ENCODE results near the gene RAPGEF5. TPM values are rescaled to one million over a fixed set of nuclear protein-coding genes. Genes with fewer than 3 reads are reported as not detected.

Gene RAPGEF5
- total RNA-seq, 2 donors from 2014 or later = 0.26 to 0.56 TPM

- no peak overlapping the region for H3K4me3 Mint-ChIP-seq
- H3K27ac Mint-ChIP-seq = no peak overlapping the region
- no peaks in the 10 kb centered on the region for H3K4me1 Mint-ChIP-seq
- H3K27me3 Mint-ChIP-seq = peaks cover 13% of the 10 kb centered on the region
- no peaks in the 10 kb centered on the region for H3K9me3 Mint-ChIP-seq
- no peaks in the 10 kb centered on the region for H3K36me3 Mint-ChIP-seq (ENCODE audit: low read depth)
- no peak for ATAC-seq (replicated peaks)
These were observed 32.9 kb upstream of the RAPGEF5 start for GRCh38 chr7:22389892-22390291.

GRCh38 chr7:22387583-22387982, 30.6 kb upstream of the RAPGEF5 start:
- Mint-ChIP-seq H3K36me3 (ENCODE audit: low read depth) (no peaks in the 10 kb centered on the region), H3K4me1 (no peaks in the 10 kb centered on the region), H3K27me3 (peaks cover 5% of the 10 kb centered on the region), H3K9me3 (no peaks in the 10 kb centered on the region), H3K4me3 (no peak overlapping the region), H3K27ac (no peak overlapping the region)
- no peak for ATAC-seq (replicated peaks)

GRCh38 chr7:22386865-22387264, 29.9 kb upstream of the RAPGEF5 start:
- Mint-ChIP-seq H3K27ac (no peak overlapping the region), H3K36me3 (ENCODE audit: low read depth) (no peaks in the 10 kb centered on the region), H3K4me1 (no peaks in the 10 kb centered on the region), H3K27me3 (peaks cover 7% of the 10 kb centered on the region), H3K9me3 (no peaks in the 10 kb centered on the region), H3K4me3 (no peak overlapping the region)
- no peak for ATAC-seq (replicated peaks)

- Mint-ChIP-seq H3K36me3 (ENCODE audit: low read depth) (no peaks in the 10 kb centered on the region), H3K27ac (no peak overlapping the region), H3K4me3 (no peak overlapping the region), H3K27me3 (peaks cover 7% of the 10 kb centered on the region), H3K9me3 (no peaks in the 10 kb centered on the region), H3K4me1 (no peaks in the 10 kb centered on the region)
- no peak for ATAC-seq (replicated peaks)
These were observed 29.4 kb upstream of the RAPGEF5 start for GRCh38 chr7:22386206-22386858.

GRCh38 chr7:22385326-22385725, 28.4 kb upstream of the RAPGEF5 start:
- H3K9me3 Mint-ChIP-seq = no peaks in the 10 kb centered on the region
- ATAC-seq (replicated peaks) = no peak
- no peak overlapping the region for H3K27ac Mint-ChIP-seq
- peaks cover 10% of the 10 kb centered on the region for H3K27me3 Mint-ChIP-seq
- no peak overlapping the region for H3K4me3 Mint-ChIP-seq
- no peaks in the 10 kb centered on the region for H3K4me1 Mint-ChIP-seq
- no peaks in the 10 kb centered on the region for H3K36me3 Mint-ChIP-seq (ENCODE audit: low read depth)

GRCh38 chr7:22380333-22380732, 23.4 kb upstream of the RAPGEF5 start:
- ATAC-seq (replicated peaks) = no peak
- Mint-ChIP-seq H3K27me3 (peaks cover 15% of the 10 kb centered on the region), H3K9me3 (no peaks in the 10 kb centered on the region), H3K4me1 (no peaks in the 10 kb centered on the region), H3K27ac (no peak overlapping the region), H3K4me3 (no peak overlapping the region), H3K36me3 (ENCODE audit: low read depth) (no peaks in the 10 kb centered on the region)

- Mint-ChIP-seq H3K4me3 (no peak overlapping the region), H3K9me3 (no peaks in the 10 kb centered on the region), H3K27me3 (peaks cover 15% of the 10 kb centered on the region), H3K36me3 (ENCODE audit: low read depth) (no peaks in the 10 kb centered on the region), H3K4me1 (no peaks in the 10 kb centered on the region), H3K27ac (no peak overlapping the region)
- ATAC-seq (replicated peaks) = no peak
These were observed 21.4 kb upstream of the RAPGEF5 start for GRCh38 chr7:22378199-22378980.

- no peaks in the 10 kb centered on the region for H3K36me3 Mint-ChIP-seq (ENCODE audit: low read depth)
- no peak for ATAC-seq (replicated peaks)
- H3K4me3 Mint-ChIP-seq = no peak overlapping the region
- H3K27ac Mint-ChIP-seq = no peak overlapping the region
- H3K4me1 Mint-ChIP-seq = no peaks in the 10 kb centered on the region
- peaks cover 15% of the 10 kb centered on the region for H3K27me3 Mint-ChIP-seq
- no peaks in the 10 kb centered on the region for H3K9me3 Mint-ChIP-seq
These were observed 20.7 kb upstream of the RAPGEF5 start for GRCh38 chr7:22377703-22378102.

- Mint-ChIP-seq H3K4me3 (no peak overlapping the region), H3K36me3 (ENCODE audit: low read depth) (no peaks in the 10 kb centered on the region), H3K27ac (no peak overlapping the region), H3K27me3 (peaks cover 9% of the 10 kb centered on the region), H3K9me3 (no peaks in the 10 kb centered on the region), H3K4me1 (no peaks in the 10 kb centered on the region)
- ATAC-seq (replicated peaks) = no peak
These were observed 18.6 kb upstream of the RAPGEF5 start for GRCh38 chr7:22375359-22376048.

GRCh38 chr7:22373911-22374310, 17.0 kb upstream of the RAPGEF5 start:
- H3K4me1 Mint-ChIP-seq = no peaks in the 10 kb centered on the region
- H3K9me3 Mint-ChIP-seq = no peaks in the 10 kb centered on the region
- no peak overlapping the region for H3K27ac Mint-ChIP-seq
- no peak overlapping the region for H3K4me3 Mint-ChIP-seq
- no peak for ATAC-seq (replicated peaks)
- H3K36me3 Mint-ChIP-seq (ENCODE audit: low read depth) = no peaks in the 10 kb centered on the region
- peaks cover 7% of the 10 kb centered on the region for H3K27me3 Mint-ChIP-seq

- Mint-ChIP-seq H3K27ac (no peak overlapping the region), H3K36me3 (ENCODE audit: low read depth) (no peaks in the 10 kb centered on the region), H3K9me3 (no peaks in the 10 kb centered on the region), H3K4me1 (no peaks in the 10 kb centered on the region), H3K4me3 (no peak overlapping the region), H3K27me3 (peaks cover 7% of the 10 kb centered on the region)
- no peak for ATAC-seq (replicated peaks)
These were observed 16.4 kb upstream of the RAPGEF5 start for GRCh38 chr7:22373388-22373787.

- no peaks in the 10 kb centered on the region for H3K9me3 Mint-ChIP-seq
- no peaks in the 10 kb centered on the region for H3K36me3 Mint-ChIP-seq (ENCODE audit: low read depth)
- no peak overlapping the region for H3K27ac Mint-ChIP-seq
- H3K4me1 Mint-ChIP-seq = no peaks in the 10 kb centered on the region
- H3K27me3 Mint-ChIP-seq = peaks cover 7% of the 10 kb centered on the region
- no peak overlapping the region for H3K4me3 Mint-ChIP-seq
- no peak for ATAC-seq (replicated peaks)
These were observed 15.9 kb upstream of the RAPGEF5 start for GRCh38 chr7:22372863-22373262.

GRCh38 chr7:22371878-22372277, 14.9 kb upstream of the RAPGEF5 start:
- Mint-ChIP-seq H3K27me3 (peaks cover 6% of the 10 kb centered on the region), H3K27ac (no peak overlapping the region), H3K36me3 (ENCODE audit: low read depth) (no peaks in the 10 kb centered on the region), H3K4me1 (no peaks in the 10 kb centered on the region), H3K9me3 (no peaks in the 10 kb centered on the region), H3K4me3 (no peak overlapping the region)
- no peak for ATAC-seq (replicated peaks)

GRCh38 chr7:22364900-22365299, 7.9 kb upstream of the RAPGEF5 start:
- Mint-ChIP-seq H3K36me3 (ENCODE audit: low read depth) (no peaks in the 10 kb centered on the region), H3K27ac (no peak overlapping the region), H3K27me3 (peaks cover 14% of the 10 kb centered on the region), H3K4me1 (no peaks in the 10 kb centered on the region), H3K9me3 (no peaks in the 10 kb centered on the region), H3K4me3 (no peak overlapping the region)
- no peak for ATAC-seq (replicated peaks)

Data from activated T-helper 17 cell treated with anti-CD3 and anti-CD28 coated beads, Interleukin-2, amount 50 U/mL, for 72 hours (primary cell).